PC-9 (cell line): ENCODE results near the gene TMEM266. TPM values are rescaled to one million over a fixed set of nuclear protein-coding genes. Genes with fewer than 3 reads are reported as not detected.

ENCODE experiments used
- BruUV-seq: library from RNA; stranded (reverse); fragments of 400-500 nt; replicated peaks from 2 replicates; lab custom pipeline; 2021; lab: Mats Ljungman, UMichigan
- CTCF ChIA-PET: fragments of 300-600 bp; sonication (Branson Sonifier 250); formaldehyde crosslinking; loops from one replicate; lab custom pipeline; 2022; ENCODE audit warnings: antibody characterized with exemption; lab: Charles Lee
- POLR2A ChIA-PET: fragments of 300-600 bp; sonication (Branson Sonifier 250); formaldehyde crosslinking; loops from one replicate; lab custom pipeline; 2022; ENCODE audit warnings: antibody characterized with exemption; ENCODE audit not compliant: unreplicated experiment; lab: Charles Lee
- DNase-seq, 2 experiments: peaks; one replicate each; pipeline versions ENCODE4 v3.0.0 to v3.0.0-alpha.2; 2015 to 2022; ENCODE audit warnings: mixed read lengths in 1 of 2
- H2AFZ ChIP-seq: fragments of 200-600 bp; sonication (generic); 2 replicates; pipeline ENCODE4 v1.8.1; 2017; ENCODE audit warnings: antibody characterized with exemption
- H3F3A ChIP-seq: fragments of 200-600 bp; sonication (generic); 2 replicates; pipeline ENCODE4 v1.8.1; 2017; ENCODE audit warnings: antibody characterized with exemption, mild to moderate bottlenecking, low read depth; ENCODE audit not compliant: insufficient read depth
- H3K27ac ChIP-seq: fragments of 200-600 bp; sonication (generic); 2 replicates; pipeline ENCODE4 v1.6.1; 2016; ENCODE audit warnings: mixed run types
- H3K27me3 ChIP-seq: fragments of 200-600 bp; sonication (generic); 2 replicates; pipeline ENCODE4 v1.6.1; 2016; ENCODE audit warnings: low read depth, mixed run types; ENCODE audit not compliant: insufficient read depth
- H3K36me3 ChIP-seq: fragments of 200-600 bp; sonication (generic); 2 replicates; pipeline ENCODE4 v1.6.1; 2016; ENCODE audit warnings: low read depth, mixed run types
- H3K4me1 ChIP-seq: fragments of 200-600 bp; sonication (generic); replicated peaks from 2 replicates; pipeline ENCODE4 v1.6.1; 2016; ENCODE audit warnings: mixed run types; ENCODE audit not compliant: insufficient read depth
- H3K4me2 ChIP-seq: fragments of 200-600 bp; sonication (generic); 2 replicates; pipeline ENCODE4 v1.6.1; 2017; ENCODE audit warnings: mixed run types
- H3K4me3 ChIP-seq: fragments of 200-600 bp; sonication (generic); 2 replicates; pipeline ENCODE4 v1.6.1; 2016; ENCODE audit warnings: mixed run types
- H3K79me2 ChIP-seq: fragments of 200-600 bp; sonication (generic); 2 replicates; pipeline ENCODE4 v1.6.1; 2017; ENCODE audit warnings: low read depth, mixed run types
- H3K9me2 ChIP-seq: fragments of 200-600 bp; sonication (generic); 2 replicates; pipeline ENCODE4 v1.8.1; 2017; ENCODE audit warnings: mild to moderate bottlenecking; ENCODE audit not compliant: insufficient read depth
- H3K9me3 ChIP-seq: fragments of 200-600 bp; sonication (generic); 2 replicates; pipeline ENCODE4 v1.8.1; 2016; ENCODE audit warnings: low read depth; ENCODE audit not compliant: insufficient read depth
- H4K20me1 ChIP-seq: fragments of 200-600 bp; sonication (generic); 2 replicates; pipeline ENCODE4 v1.8.1; 2017; ENCODE audit not compliant: insufficient read depth
- EZH2 ChIP-seq: fragments of 200-600 bp; sonication (generic); IDR thresholded peaks from 2 replicates; pipeline ENCODE4 v1.8.0; 2017; ENCODE audit warnings: antibody characterized with exemption, low read depth
- intact Hi-C: fragments of 100-400 bp; cut with micrococcal nuclease; formaldehyde crosslinking; loops from one replicate; pipeline ENCODE4 v1.10.0; 2022; ENCODE audit not compliant: unreplicated experiment
- total RNA-seq: library from RNA; stranded (reverse); gene quantifications from 2 replicates; pipeline ENCODE4 v1.2.3, GENCODE V29; 2021
- TF ChIP-seq, protein P1 (sequence below): fragments of 200-600 bp; sonication (generic); conservative IDR thresholded peaks from 2 replicates; pipeline ENCODE4 v1.6.1; 2017; ENCODE audit warnings: mixed run types, antibody characterized with exemption, mild to moderate bottlenecking, moderate library complexity

The TMEM266 gene
- total RNA-seq, 1 experiment from 2014 or later = 0.41 TPM

DNA sequence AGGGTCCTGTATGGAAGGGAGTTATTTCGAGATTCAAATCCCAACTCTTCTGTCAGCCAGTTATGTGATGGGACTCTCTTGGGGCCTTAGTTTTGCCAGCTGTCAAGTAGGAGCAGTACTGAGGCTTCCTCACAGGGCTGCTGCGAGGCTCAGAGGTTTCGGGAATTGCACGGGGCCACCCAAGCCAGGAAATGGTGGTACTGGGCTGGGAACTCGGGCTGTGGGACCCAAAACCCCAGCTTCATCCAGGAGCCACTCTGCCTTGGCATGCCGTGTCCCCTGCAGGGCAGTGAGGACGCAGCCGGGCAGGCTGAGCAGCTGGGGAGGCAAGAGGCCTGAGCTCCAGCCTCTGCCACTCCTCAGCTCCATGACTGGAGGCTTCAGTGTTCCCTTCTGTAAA is 132.9 kb downstream of the TMEM266 start:
- intact Hi-C loops = loop anchor here (5.0 kb wide), 2 partner anchors 45 to 650 kb away; no protein-coding TSS in a partner anchor
- peaks cover 32% of the 10 kb centered on the region for H3K4me1 ChIP-seq
- H3F3A ChIP-seq = peaks cover 18% of the 10 kb centered on the region; the same call in 1 of the 2 replicates
- no peak for TF ChIP-seq EZH2
- TF ChIP-seq, protein P1, sequence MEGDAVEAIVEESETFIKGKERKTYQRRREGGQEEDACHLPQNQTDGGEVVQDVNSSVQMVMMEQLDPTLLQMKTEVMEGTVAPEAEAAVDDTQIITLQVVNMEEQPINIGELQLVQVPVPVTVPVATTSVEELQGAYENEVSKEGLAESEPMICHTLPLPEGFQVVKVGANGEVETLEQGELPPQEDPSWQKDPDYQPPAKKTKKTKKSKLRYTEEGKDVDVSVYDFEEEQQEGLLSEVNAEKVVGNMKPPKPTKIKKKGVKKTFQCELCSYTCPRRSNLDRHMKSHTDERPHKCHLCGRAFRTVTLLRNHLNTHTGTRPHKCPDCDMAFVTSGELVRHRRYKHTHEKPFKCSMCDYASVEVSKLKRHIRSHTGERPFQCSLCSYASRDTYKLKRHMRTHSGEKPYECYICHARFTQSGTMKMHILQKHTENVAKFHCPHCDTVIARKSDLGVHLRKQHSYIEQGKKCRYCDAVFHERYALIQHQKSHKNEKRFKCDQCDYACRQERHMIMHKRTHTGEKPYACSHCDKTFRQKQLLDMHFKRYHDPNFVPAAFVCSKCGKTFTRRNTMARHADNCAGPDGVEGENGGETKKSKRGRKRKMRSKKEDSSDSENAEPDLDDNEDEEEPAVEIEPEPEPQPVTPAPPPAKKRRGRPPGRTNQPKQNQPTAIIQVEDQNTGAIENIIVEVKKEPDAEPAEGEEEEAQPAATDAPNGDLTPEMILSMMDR = no peak
- H3K27ac ChIP-seq = no peak overlapping the region
- no peak for DNase-seq
- H3K4me3 ChIP-seq = no peak overlapping the region
- ChIA-PET CTCF (interaction anchor here (0.9 kb wide), 1 partner anchor 673 kb away, joined by 3 read pairs; no protein-coding TSS in a partner anchor), POLR2A (no interaction called here)
- no peaks in the 10 kb centered on the region for H3K9me2 ChIP-seq
- H3K79me2 ChIP-seq = no peaks in the 10 kb centered on the region
- H3K9me3 ChIP-seq = no peaks in the 10 kb centered on the region
- BruUV-seq = no TSS peak
- H2AFZ ChIP-seq = no peak overlapping the region
- no peaks in the 10 kb centered on the region for H3K27me3 ChIP-seq
- no peak overlapping the region for H3K4me2 ChIP-seq
- no peaks in the 10 kb centered on the region for H3K36me3 ChIP-seq
- H4K20me1 ChIP-seq = no peaks in the 10 kb centered on the region

DNA sequence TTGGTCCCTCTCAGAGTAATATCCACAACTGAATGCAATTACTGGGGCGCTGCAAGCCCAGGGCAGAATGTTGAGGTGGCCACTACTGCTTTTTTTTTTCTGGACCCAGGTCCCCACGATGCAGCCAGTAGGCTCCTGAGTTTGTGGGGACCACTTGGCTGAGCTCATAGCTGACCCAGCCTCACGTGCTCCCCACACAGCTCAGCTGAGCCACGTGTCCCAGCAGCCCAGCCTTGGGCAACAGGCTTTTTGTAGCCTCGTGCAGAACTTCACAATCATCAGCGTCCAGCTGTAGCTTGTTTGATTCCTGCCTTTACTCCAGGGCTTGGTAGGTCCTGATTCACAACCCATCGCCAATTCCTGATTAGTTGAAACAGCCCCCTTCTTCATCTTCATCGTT is 134.1 kb downstream of the TMEM266 start:
- DNase-seq = no peak
- BruUV-seq = no TSS peak
- POLR2A ChIA-PET = no interaction called here
- Histone ChIP-seq H3F3A (peaks cover 26% of the 10 kb centered on the region; the same call in 1 of the 2 replicates), H3K9me3 (no peaks in the 10 kb centered on the region), H3K27ac (no peak overlapping the region), H3K4me2 (no peak overlapping the region), H3K27me3 (no peaks in the 10 kb centered on the region), H4K20me1 (no peaks in the 10 kb centered on the region), H3K79me2 (no peaks in the 10 kb centered on the region), H3K4me1 (peaks cover 44% of the 10 kb centered on the region), H3K4me3 (no peak overlapping the region), H3K9me2 (no peaks in the 10 kb centered on the region), H3K36me3 (no peaks in the 10 kb centered on the region), H2AFZ (no peak overlapping the region)
- TF ChIP-seq EZH2 = no peak
- TF ChIP-seq, protein P1 = no peak
- CTCF ChIA-PET = no interaction called here
- intact Hi-C loops = loop anchor here (5.0 kb wide), 2 partner anchors 43 to 648 kb away; no protein-coding TSS in a partner anchor

DNA sequence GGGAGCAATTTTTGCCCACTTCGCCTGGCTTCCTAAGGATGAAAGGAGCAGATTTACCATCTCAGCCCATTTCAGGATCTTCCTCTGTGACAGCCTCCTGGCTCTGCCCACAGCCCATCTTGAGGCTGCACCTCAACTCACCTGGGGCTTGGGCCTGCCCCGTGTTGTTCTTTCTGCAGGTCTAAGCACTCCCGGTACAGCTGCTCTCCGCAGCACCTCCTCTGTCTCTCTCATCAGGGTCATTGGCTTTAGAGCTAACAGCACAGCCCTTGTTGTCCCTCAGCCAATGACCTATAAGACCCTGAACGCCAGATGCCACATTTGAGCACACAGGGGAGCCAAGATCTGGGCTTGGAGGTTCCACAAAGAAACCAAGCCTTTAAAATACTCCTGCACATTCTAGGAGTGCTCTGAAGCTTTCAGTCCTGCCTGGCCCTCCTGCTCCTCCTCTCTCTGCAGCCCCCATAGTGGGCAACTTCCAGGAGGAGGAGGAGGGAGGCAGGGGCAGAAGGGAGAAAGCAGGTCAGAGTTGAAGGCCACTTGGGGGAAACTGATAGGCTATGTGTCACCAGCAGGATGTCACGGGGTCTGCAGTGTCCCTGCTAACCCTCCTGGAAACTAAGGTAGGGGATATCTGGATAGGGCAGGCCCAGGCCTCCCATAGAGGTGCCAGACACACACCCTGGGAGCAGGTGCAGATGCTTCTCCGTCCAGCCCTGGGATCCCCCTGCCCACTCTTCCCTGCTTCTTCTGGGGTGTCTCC is 135.9 kb downstream of the TMEM266 start:
- Histone ChIP-seq H2AFZ (no peak overlapping the region), H3K4me1 (peaks cover 40% of the 10 kb centered on the region), H3K79me2 (no peaks in the 10 kb centered on the region), H3K4me3 (no peak overlapping the region), H3F3A (peaks cover 26% of the 10 kb centered on the region; the same call in 1 of the 2 replicates), H4K20me1 (no peaks in the 10 kb centered on the region), H3K36me3 (no peaks in the 10 kb centered on the region), H3K27ac (no peak overlapping the region), H3K9me3 (no peaks in the 10 kb centered on the region), H3K4me2 (peak overlapping the region; percentile 65), H3K9me2 (no peaks in the 10 kb centered on the region), H3K27me3 (no peaks in the 10 kb centered on the region)
- ChIA-PET POLR2A (interaction anchor here (0.5 to 0.6 kb wide), 2 partner anchors 154 to 732 kb away, joined by 6 read pairs; no protein-coding TSS in a partner anchor), CTCF (no interaction called here)
- no TSS peak for BruUV-seq
- no peak for DNase-seq
- intact Hi-C loops = loop anchor here (2.0 kb wide), 1 partner anchor 21 kb away; no protein-coding TSS in a partner anchor
- TF ChIP-seq, protein P1 = no peak
- no peak for TF ChIP-seq EZH2
